ENCODE results near the gene TGFA. TPM values are rescaled to one million over a fixed set of nuclear protein-coding genes. Genes with fewer than 3 reads are reported as not detected.
A peak's percentile ranks its signal among the peaks of the same experiment; 100 is the strongest.

The TGFA gene
- polyA plus RNA-seq, 10 donors: 0.22 to 1.3 (median 0.92) TPM

- no peak for DNase-seq
Measured at GRCh38 chr2:70463997-70464396, 89.6 kb downstream of the TGFA start.

GRCh38 chr2:70463581-70463980, 90.0 kb downstream of the TGFA start:
- no peak for DNase-seq

- DNase-seq: no peak
Measured at GRCh38 chr2:70461981-70462876, 91.4 kb downstream of the TGFA start.

- DNase-seq: no peak
Measured at GRCh38 chr2:70461414-70461813, 92.2 kb downstream of the TGFA start.

GRCh38 chr2:70460333-70460732, 93.3 kb downstream of the TGFA start:
- DNase-seq: no peak

GRCh38 chr2:70458661-70459060, 95.0 kb downstream of the TGFA start:
- DNase-seq: no peak

GRCh38 chr2:70456585-70457495, 96.8 kb downstream of the TGFA start:
- no peak for DNase-seq

GRCh38 chr2:70454936-70455544, 98.6 kb downstream of the TGFA start:
- DNase-seq: no peak

- DNase-seq: no peak
Measured at GRCh38 chr2:70450641-70451250, 102.9 kb downstream of the TGFA start.

- no peak for DNase-seq
Measured at GRCh38 chr2:70448041-70448440, 105.6 kb downstream of the TGFA start.

- DNase-seq: no peak
Measured at GRCh38 chr2:70443726-70444125, 109.9 kb downstream of the TGFA start.

GRCh38 chr2:70443078-70443465, 110.6 kb downstream of the TGFA start:
- no peak for DNase-seq

- DNase-seq: no peak
Measured at GRCh38 chr2:70442301-70443077, 111.1 kb downstream of the TGFA start.

- peak in 1 of 3 donors; percentile 2 for DNase-seq
Measured at GRCh38 chr2:70440621-70441020, 113.0 kb downstream of the TGFA start.

- no peak for DNase-seq
Measured at GRCh38 chr2:70435138-70435537, 118.5 kb downstream of the TGFA start.

GRCh38 chr2:70433315-70433714, 120.3 kb downstream of the TGFA start:
- DNase-seq: no peak

GRCh38 chr2:70431716-70432347, 121.8 kb downstream of the TGFA start:
- no peak for DNase-seq

GRCh38 chr2:70426341-70426740, 127.3 kb downstream of the TGFA start:
- DNase-seq: no peak

- DNase-seq: no peak
Measured at GRCh38 chr2:70425682-70426301, 127.8 kb downstream of the TGFA start.

GRCh38 chr2:70420740-70421139, 132.9 kb downstream of the TGFA start:
- DNase-seq: no peak

All from muscle of back (tissue), 11 donors.